GM12878 (cell line): ENCODE results near the gene SCD5. TPM values are rescaled to one million over a fixed set of nuclear protein-coding genes. Genes with fewer than 3 reads are reported as not detected.

Source experiments
- ATAC-seq: fragments of 200-7000 bp; cut with Tn5 transposase; 3 replicates; pipeline ENCODE4 v1.9.1; 2020; ENCODE audit warnings: mild to moderate bottlenecking, moderate library complexity
- BruUV-seq: library from RNA; stranded (reverse); fragments of 400-500 nt; replicated peaks from 2 replicates; lab custom pipeline; 2021; lab: Mats Ljungman, UMichigan
- CTCF ChIA-PET: fragments of 300-600 bp; sonication (Branson Sonifier 250); formaldehyde crosslinking; extraction: SDS; loops from one replicate; lab custom pipeline; 2021; ENCODE audit warnings: inconsistent platforms; lab: Yijun Ruan, JAX
- POLR2A ChIA-PET: fragments of 350-600 bp; formaldehyde crosslinking; extraction: SDS; loops from one replicate; lab custom pipeline; 2021; ENCODE audit warnings: inconsistent platforms; lab: Charles Lee
- RAD21 ChIA-PET: fragments of 300-600 bp; sonication (Branson Sonifier 250); formaldehyde crosslinking; loops from one replicate; lab custom pipeline; 2023; ENCODE audit warnings: antibody characterized with exemption; ENCODE audit not compliant: unreplicated experiment; lab: Charles Lee
- SMC1A ChIA-PET: fragments of 300-600 bp; sonication (Branson Sonifier 250); formaldehyde crosslinking; loops from one replicate; lab custom pipeline; 2023; ENCODE audit not compliant: unreplicated experiment, uncharacterized antibody; lab: Charles Lee
- DNase-seq: peaks from one replicate; pipeline ENCODE4 v3.0.0-alpha.2; 2011; ENCODE audit warnings: low read depth, low spot score
- FAIRE-seq: peaks from 3 replicates; lab custom pipeline; 2011; peaks lifted over from hg19 to GRCh38; lab: Jason Lieb, UNC
- H2AFZ ChIP-seq: 2 replicates; pipeline ENCODE4 v1.6.0; 2011; ENCODE audit warnings: low read depth, low read length, control low read depth; ENCODE audit not compliant: control insufficient read depth
- H3K27ac ChIP-seq: 2 replicates; pipeline ENCODE4 v1.5.1; 2011; ENCODE audit warnings: control low read depth; ENCODE audit not compliant: control insufficient read depth, insufficient read depth
- H3K27me3 ChIP-seq, 2 experiments: replicated peaks in 1 of 2; 2 replicates each; pipeline versions ENCODE4 v1.6.0 to v1.6.1; 2011; ENCODE audit warnings: low read length in 1 of 2; ENCODE audit not compliant: control insufficient read depth in 2 of 2, insufficient read depth in 2 of 2
- H3K36me3 ChIP-seq, 2 experiments: 2 replicates each; pipeline ENCODE4 v1.5.1; 2011; ENCODE audit warnings: low read length in 1 of 2; ENCODE audit not compliant: control insufficient read depth in 2 of 2, insufficient read depth in 2 of 2
- H3K4me1 ChIP-seq: 2 replicates; pipeline ENCODE4 v1.6.1; 2011; ENCODE audit warnings: mild to moderate bottlenecking, low read length, moderate library complexity, mixed read lengths; ENCODE audit not compliant: control insufficient read depth, insufficient read depth
- H3K4me2 ChIP-seq: 2 replicates; pipeline ENCODE4 v1.6.0; 2011; ENCODE audit warnings: control low read depth; ENCODE audit not compliant: control insufficient read depth, insufficient read depth
- H3K4me3 ChIP-seq: fragments of 200-600 bp; sonication (generic); 2 replicates; pipeline ENCODE4 v1.5.1; 2016
- H3K79me2 ChIP-seq: 2 replicates; pipeline ENCODE4 v1.6.0; 2011; ENCODE audit warnings: low read length; ENCODE audit not compliant: control insufficient read depth, insufficient read depth
- H3K9ac ChIP-seq: 2 replicates; pipeline ENCODE4 v1.8.0; 2011; ENCODE audit warnings: low read length, control low read depth, mixed read lengths; ENCODE audit not compliant: control insufficient read depth, insufficient read depth
- H3K9me3 ChIP-seq: replicated peaks from 3 replicates; pipeline ENCODE4 v1.5.1; 2011; ENCODE audit warnings: mild to moderate bottlenecking, low read length; ENCODE audit not compliant: control insufficient read depth, insufficient read depth
- H4K20me1 ChIP-seq: 2 replicates; pipeline ENCODE4 v1.6.0; 2011; ENCODE audit not compliant: control insufficient read depth, insufficient read depth
- BMI1 ChIP-seq: fragments of 450-650 bp; IDR thresholded peaks from 2 replicates; pipeline ENCODE4 v1.6.1; 2016; ENCODE audit warnings: mild to moderate bottlenecking, moderate library complexity, borderline replicate concordance
- ESRRA ChIP-seq: IDR thresholded peaks from 2 replicates; pipeline ENCODE4 v1.6.1; 2012; ENCODE audit warnings: mild to moderate bottlenecking, low read length, improper control_type of control experiment
- RELA ChIP-seq: fragments of 450-650 bp; IDR thresholded peaks from 2 replicates; pipeline ENCODE4 v1.8.0; 2014; ENCODE audit warnings: borderline replicate concordance; ENCODE audit not compliant: partially characterized antibody
- RFX5 ChIP-seq: IDR thresholded peaks from 2 replicates; pipeline ENCODE4 v1.6.1; 2011; ENCODE audit warnings: low read depth, low read length, improper control_type of control experiment
- SIX5 ChIP-seq: IDR thresholded peaks from 2 replicates; pipeline ENCODE4 v1.6.1; 2011; ENCODE audit warnings: mild to moderate bottlenecking, low read depth, low read length, moderate library complexity; ENCODE audit not compliant: severe bottlenecking
- SMAD1 ChIP-seq: fragments of 450-650 bp; IDR thresholded peaks from 2 replicates; pipeline ENCODE4 v1.6.1; 2018; ENCODE audit warnings: mild to moderate bottlenecking, low read depth; ENCODE audit not compliant: partially characterized antibody
- SMC3 ChIP-seq: IDR thresholded peaks from 2 replicates; pipeline ENCODE4 v1.6.1; 2011; ENCODE audit warnings: low read length, improper control_type of control experiment, borderline replicate concordance
- WGBS: methylation state at CpG from one replicate; pipeline ENCODE4 v1.1.6; 2016; ENCODE audit warnings: low lambda C conversion rate; ENCODE audit not compliant: insufficient replicate concordance, insufficient coverage; ENCODE audit errors: missing lambda C conversion rate; 5-methylcytosine and 5-hydroxymethylcytosine counted together
- in situ Hi-C: fragments of 300-500 bp; cut with MboI; formaldehyde crosslinking; loops from 9 replicates; pipeline ENCODE4 v1.14.3; 2018; ENCODE audit warnings: mixed read lengths
- intact Hi-C: fragments of 100-400 bp; cut with micrococcal nuclease; formaldehyde crosslinking; loops from one replicate; pipeline ENCODE4 v1.14.2; 2022; ENCODE audit not compliant: unreplicated experiment
- polyA plus RNA-seq, 11 experiments: library from polyadenylated mRNA; depleted of rRNA in 4 of 11; unstranded in 6 of 11; stranded (reverse) in 5 of 11; fragments of >200 nt; fragmentation: Nextera tagmentation in 4 of 11; fragmentation: Illumina TruSeq in 1 of 11; extraction: Ambion mirVana in 4 of 11; extraction: Trizol in 1 of 11; gene quantifications; 1 replicate in 1 of 11; 2 replicates in 10 of 11; pipeline versions ENCODE4 v1.2.1 to v1.2.3, GENCODE V29; 2011 to 2016; ENCODE audit warnings: inconsistent platforms in 2 of 11, missing spikeins in 2 of 11, low read depth in 1 of 11
- total RNA-seq, 4 experiments: library from RNA; depleted of rRNA in 3 of 4; stranded (reverse); fragments of >200 nt in 3 of 4; fragmentation: Illumina TruSeq in 1 of 4; extraction: Trizol in 1 of 4; gene quantifications; 2 replicates each; pipeline versions ENCODE4 v1.2.1 to v1.2.3, GENCODE V29; 2013 to 2021
- TF ChIP-seq, protein P1 (sequence below): IDR thresholded peaks from 2 replicates; pipeline ENCODE4 v1.6.1; 2011; ENCODE audit warnings: borderline replicate concordance, low read depth, mild to moderate bottlenecking, moderate library complexity, low read length; ENCODE audit not compliant: insufficient read depth, poor library complexity, severe bottlenecking
- TF ChIP-seq, protein P2 (sequence below): fragments of 450-650 bp; IDR thresholded peaks from 2 replicates; pipeline ENCODE4 v1.6.1; 2016; ENCODE audit warnings: mild to moderate bottlenecking
- TF ChIP-seq, protein P3 (sequence below): fragments of 450-650 bp; IDR thresholded peaks from 2 replicates; pipeline ENCODE4 v1.6.1; 2017; ENCODE audit warnings: borderline replicate concordance

Gene SCD5
- total and polyA plus RNA-seq, 10 of the 15 experiments (the other 5 are each of a cell fraction or from before 2014, with no cell fraction given), result 2.4 to 15.0 (median 4.2) TPM

DNA sequence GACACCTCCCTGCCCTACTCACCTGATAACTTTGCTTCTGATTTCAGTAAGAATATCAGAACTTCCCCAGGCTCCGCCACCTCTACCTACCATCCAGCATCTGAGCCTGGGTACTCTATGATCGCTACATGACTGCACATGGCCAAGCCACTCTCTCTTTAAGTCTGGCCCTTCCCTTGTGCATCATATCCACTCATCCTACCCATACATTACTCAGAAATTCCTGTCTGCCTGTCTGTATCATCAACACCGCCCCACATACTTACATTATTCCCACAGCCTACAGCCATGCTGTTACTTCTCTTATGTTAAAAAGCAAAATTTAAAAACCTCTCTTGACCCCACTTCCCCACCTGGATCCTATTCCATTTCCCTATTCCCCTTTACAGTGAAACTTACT is 84.7 kb downstream of the SCD5 start:
- no peak for DNase-seq
- ChIA-PET CTCF (no interaction called here), POLR2A (no interaction called here), RAD21 (no interaction called here), SMC1A (no interaction called here)
- Histone ChIP-seq H3K36me3 (no peaks in the 10 kb centered on the region), H3K9ac (no peak overlapping the region), H3K4me2 (no peak overlapping the region), H3K27ac (no peak overlapping the region), H3K4me1 (no peaks in the 10 kb centered on the region), H2AFZ (no peak overlapping the region), H3K27me3 (no peaks in the 10 kb centered on the region), H3K4me3 (no peak overlapping the region), H3K9me3 (no peaks in the 10 kb centered on the region), H3K79me2 (no peaks in the 10 kb centered on the region), H4K20me1 (no peaks in the 10 kb centered on the region)
- BruUV-seq, result no TSS peak
- whole genome bisulfite sequencing, result 52% methylated on average over 3 of the region's 3 CpGs
- in situ Hi-C loops (no loop called here), intact Hi-C loops (no loop called here)
- ATAC-seq, result no peak
- peak; percentile 52 for FAIRE-seq
- TF ChIP-seq SMC3 (no peak), SMAD1 (no peak), RELA (no peak), RFX5 (no peak)

DNA sequence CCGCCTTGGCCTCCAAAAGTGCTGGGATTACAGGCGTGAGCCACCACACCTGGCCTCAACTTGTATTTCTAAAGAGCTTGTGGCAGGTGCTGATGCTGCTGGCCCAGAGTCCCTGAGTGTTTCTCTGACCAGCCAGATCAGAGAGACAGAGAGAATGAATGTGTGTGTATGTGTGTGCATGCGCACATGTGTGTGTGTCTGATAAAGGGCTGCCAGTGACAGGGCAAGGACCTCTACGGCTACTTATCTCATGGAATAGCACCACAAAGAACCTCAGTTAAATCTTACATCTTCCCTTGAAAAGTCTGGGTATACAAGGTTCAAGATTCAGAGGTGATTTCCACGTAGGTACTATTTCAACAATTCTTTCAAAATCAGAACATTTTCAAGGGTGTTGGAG is 86.0 kb downstream of the SCD5 start:
- no peak overlapping the region for H3K27ac ChIP-seq
- H3K9ac ChIP-seq, result no peak overlapping the region
- no peak for DNase-seq
- ChIA-PET RAD21 (no interaction called here), SMC1A (no interaction called here), CTCF (interaction anchor here (1.7 kb wide), 1 partner anchor 26 kb away, joined by 5 read pairs; no protein-coding TSS in a partner anchor), POLR2A (no interaction called here)
- in situ Hi-C loops (no loop called here), intact Hi-C loops (no loop called here)
- no peak overlapping the region for H2AFZ ChIP-seq
- H4K20me1 ChIP-seq, result no peaks in the 10 kb centered on the region
- no peaks in the 10 kb centered on the region for H3K27me3 ChIP-seq
- BruUV-seq, result no TSS peak
- H3K9me3 ChIP-seq, result no peaks in the 10 kb centered on the region
- H3K36me3 ChIP-seq, result no peaks in the 10 kb centered on the region
- H3K79me2 ChIP-seq, result no peaks in the 10 kb centered on the region
- no peaks in the 10 kb centered on the region for H3K4me1 ChIP-seq
- H3K4me2 ChIP-seq, result no peak overlapping the region
- H3K4me3 ChIP-seq, result no peak overlapping the region
- 38% methylated on average over 5 of the region's 5 CpGs for WGBS
- FAIRE-seq, result no peak
- no peak for ATAC-seq
- TF ChIP-seq SIX5, result no peak
- TF ChIP-seq, protein P1, sequence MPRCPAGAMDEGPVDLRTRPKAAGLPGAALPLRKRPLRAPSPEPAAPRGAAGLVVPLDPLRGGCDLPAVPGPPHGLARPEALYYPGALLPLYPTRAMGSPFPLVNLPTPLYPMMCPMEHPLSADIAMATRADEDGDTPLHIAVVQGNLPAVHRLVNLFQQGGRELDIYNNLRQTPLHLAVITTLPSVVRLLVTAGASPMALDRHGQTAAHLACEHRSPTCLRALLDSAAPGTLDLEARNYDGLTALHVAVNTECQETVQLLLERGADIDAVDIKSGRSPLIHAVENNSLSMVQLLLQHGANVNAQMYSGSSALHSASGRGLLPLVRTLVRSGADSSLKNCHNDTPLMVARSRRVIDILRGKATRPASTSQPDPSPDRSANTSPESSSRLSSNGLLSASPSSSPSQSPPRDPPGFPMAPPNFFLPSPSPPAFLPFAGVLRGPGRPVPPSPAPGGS, result no peak
- TF ChIP-seq ESRRA, result no peak
- TF ChIP-seq, protein P2, sequence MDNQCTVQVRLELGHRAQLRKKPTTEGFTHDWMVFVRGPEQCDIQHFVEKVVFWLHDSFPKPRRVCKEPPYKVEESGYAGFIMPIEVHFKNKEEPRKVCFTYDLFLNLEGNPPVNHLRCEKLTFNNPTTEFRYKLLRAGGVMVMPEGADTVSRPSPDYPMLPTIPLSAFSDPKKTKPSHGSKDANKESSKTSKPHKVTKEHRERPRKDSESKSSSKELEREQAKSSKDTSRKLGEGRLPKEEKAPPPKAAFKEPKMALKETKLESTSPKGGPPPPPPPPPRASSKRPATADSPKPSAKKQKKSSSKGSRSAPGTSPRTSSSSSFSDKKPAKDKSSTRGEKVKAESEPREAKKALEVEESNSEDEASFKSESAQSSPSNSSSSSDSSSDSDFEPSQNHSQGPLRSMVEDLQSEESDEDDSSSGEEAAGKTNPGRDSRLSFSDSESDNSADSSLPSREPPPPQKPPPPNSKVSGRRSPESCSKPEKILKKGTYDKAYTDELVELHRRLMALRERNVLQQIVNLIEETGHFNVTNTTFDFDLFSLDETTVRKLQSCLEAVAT, result no peak
- TF ChIP-seq BMI1, result no peak
- TF ChIP-seq, protein P3, sequence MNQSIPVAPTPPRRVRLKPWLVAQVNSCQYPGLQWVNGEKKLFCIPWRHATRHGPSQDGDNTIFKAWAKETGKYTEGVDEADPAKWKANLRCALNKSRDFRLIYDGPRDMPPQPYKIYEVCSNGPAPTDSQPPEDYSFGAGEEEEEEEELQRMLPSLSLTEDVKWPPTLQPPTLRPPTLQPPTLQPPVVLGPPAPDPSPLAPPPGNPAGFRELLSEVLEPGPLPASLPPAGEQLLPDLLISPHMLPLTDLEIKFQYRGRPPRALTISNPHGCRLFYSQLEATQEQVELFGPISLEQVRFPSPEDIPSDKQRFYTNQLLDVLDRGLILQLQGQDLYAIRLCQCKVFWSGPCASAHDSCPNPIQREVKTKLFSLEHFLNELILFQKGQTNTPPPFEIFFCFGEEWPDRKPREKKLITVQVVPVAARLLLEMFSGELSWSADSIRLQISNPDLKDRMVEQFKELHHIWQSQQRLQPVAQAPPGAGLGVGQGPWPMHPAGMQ, result no peak
- TF ChIP-seq RFX5, result no peak
